ENCODE data around the gene TPSAB1.

- no peak for TF ChIP-seq CTCF (conservative IDR thresholded peaks at IDR 0.05)
- TF ChIP-seq EZH2 (IDR thresholded peaks at IDR 0.05; ENCODE audit: low read depth) = no peak
Measured at GRCh38 chr16:1288813-1289476, 48.4 kb downstream of the TPSAB1 start.

Data from PC-9 (cell line).